H1 (cell line): ENCODE data around the gene ZNF586. TPM values are rescaled to one million over a fixed set of nuclear protein-coding genes. Genes with fewer than 3 reads are reported as not detected.

Experiments
- GABPA ChIP-seq: IDR thresholded peaks from 2 replicates; pipeline ENCODE4 v1.6.1; 2011; ENCODE audit warnings: mild to moderate bottlenecking, low read length, moderate library complexity, borderline replicate concordance; ENCODE audit not compliant: insufficient read depth
- HDAC2 ChIP-seq, 2 experiments: fragments of 300-600 bp in 1 of 2; sonication (generic) in 1 of 2; IDR thresholded peaks; 2 replicates each; pipeline ENCODE4 v1.6.1; 2011 to 2012; ENCODE audit warnings: low read depth in 2 of 2, low read length in 2 of 2, mild to moderate bottlenecking in 2 of 2, moderate library complexity in 2 of 2, borderline replicate concordance in 1 of 2, inconsistent platforms in 1 of 2
- JUN ChIP-seq: IDR thresholded peaks from 2 replicates; pipeline ENCODE4 v1.6.1; 2011; ENCODE audit warnings: low read depth, mild to moderate bottlenecking, improper control_type of control experiment, low read length
- JUND ChIP-seq: IDR thresholded peaks from 2 replicates; pipeline ENCODE4 v1.6.1; 2011; ENCODE audit warnings: mild to moderate bottlenecking, improper control_type of control experiment, low read length
- KDM4A ChIP-seq: IDR thresholded peaks from one replicate; pipeline ENCODE4 v1.7.1; 2012; ENCODE audit warnings: low read depth, mild to moderate bottlenecking, moderate library complexity, low read length, inconsistent platforms; ENCODE audit not compliant: severe bottlenecking
- POLR2A ChIP-seq, 2 experiments: IDR thresholded peaks; 1 replicate in 1 of 2; 2 replicates in 1 of 2; pipeline ENCODE4 v1.6.1; 2011; ENCODE audit warnings: low read depth in 2 of 2, low read length in 2 of 2, mild to moderate bottlenecking in 2 of 2; ENCODE audit errors: control extremely low read depth in 1 of 2
- POU5F1 ChIP-seq: IDR thresholded peaks from 2 replicates; pipeline ENCODE4 v1.6.1; 2011; ENCODE audit warnings: low read depth, mild to moderate bottlenecking, low read length, moderate library complexity
- SRF ChIP-seq: IDR thresholded peaks from 2 replicates; pipeline ENCODE4 v1.6.1; 2011; ENCODE audit warnings: mild to moderate bottlenecking, low read depth, low read length, moderate library complexity
- TAF1 ChIP-seq: IDR thresholded peaks from 2 replicates; pipeline ENCODE4 v1.6.1; 2011; ENCODE audit warnings: mild to moderate bottlenecking, low read depth, low read length
- polyA plus RNA-seq, 7 experiments: library from polyadenylated mRNA; depleted of rRNA in 3 of 7; stranded (reverse) in 5 of 7; unstranded in 2 of 7; fragments of >200 nt in 5 of 7; fragments of 200-250 nt in 2 of 7; gene quantifications; 1 replicate in 5 of 7; 2 replicates in 1 of 7; 4 replicates in 1 of 7; pipeline versions ENCODE4 v1.2.1 to v1.2.3, GENCODE V29; 2011 to 2013; ENCODE audit warnings: missing spikeins in 2 of 7, mixed read lengths in 2 of 7
- total RNA-seq: library from RNA; stranded (reverse); fragmentation: NEBNext Ultra II Directional; extraction: Animal tissue kit (Norgen Biotek cat#: 25700); gene quantifications from 2 replicates; pipeline ENCODE4 v1.2.1, GENCODE V29; 2021

Gene ZNF586
- total and polyA plus RNA-seq, 2 of the 8 experiments (the other 6 are each of a cell fraction or from before 2014, with no cell fraction given): 8.1 to 15.5 TPM

DNA sequence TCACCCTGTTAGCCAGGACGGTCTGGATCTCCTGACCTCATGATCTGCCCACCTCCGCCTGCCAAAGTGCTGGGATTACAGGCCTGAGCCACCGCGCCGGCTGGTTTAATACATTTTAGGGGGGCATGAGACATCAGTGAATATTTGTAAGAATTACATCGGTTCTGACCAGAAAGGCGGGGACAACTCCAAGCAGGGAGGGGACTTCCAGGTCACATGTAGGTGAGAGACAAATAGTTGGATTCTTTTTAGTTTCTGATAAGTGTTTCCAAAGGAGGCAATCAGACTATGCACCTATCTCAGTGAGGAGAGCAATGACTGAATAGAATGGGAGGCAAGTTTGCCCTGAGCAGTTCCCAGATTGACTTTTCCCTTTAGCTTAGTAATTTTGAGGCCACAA lies 48.9 kb downstream of the ZNF586 start (continued):
- TF ChIP-seq HDAC2 (IDR thresholded peaks at IDR 0.05; ENCODE audit: borderline replicate concordance in 1 of 2, low read depth in 2 of 2, low read length in 2 of 2): no peak
- TF ChIP-seq TAF1: no peak
- no peak for TF ChIP-seq POLR2A (IDR thresholded peaks at IDR 0.05; ENCODE audit: control extremely low read depth in 1 of 2, low read depth in 2 of 2, low read length in 2 of 2)
- no peak for TF ChIP-seq POU5F1
- no peak for TF ChIP-seq KDM4A
- no peak for TF ChIP-seq GABPA
- no peak for TF ChIP-seq JUND
- TF ChIP-seq JUN: no peak
- TF ChIP-seq SRF: no peak
